ENCODE measurements around the gene CRIP1.

The CRIP1 gene

DNA sequence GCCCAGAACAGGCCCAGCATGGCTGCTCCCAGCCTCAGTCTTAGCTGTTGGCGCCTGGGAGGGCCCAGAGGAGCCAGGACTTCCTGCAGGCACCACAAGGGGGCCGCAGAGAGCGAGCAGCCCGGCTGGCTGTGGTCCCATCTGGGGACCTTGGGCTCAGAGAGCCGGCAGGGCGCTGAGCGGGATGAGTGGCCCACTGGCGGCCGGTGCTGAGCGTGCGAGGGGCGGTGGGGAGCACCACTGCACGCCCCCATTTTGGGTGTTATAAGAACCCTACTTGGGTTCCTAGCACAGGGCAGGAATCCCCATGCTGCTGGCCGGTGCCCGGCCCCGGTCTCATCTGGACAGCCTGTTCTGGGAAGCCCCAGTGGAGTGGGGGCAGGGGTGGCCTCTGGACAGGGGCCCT, 38.0 kb upstream of the CRIP1 start:
- no peaks in the 10 kb centered on the region for H4K20me1 ChIP-seq (ENCODE audit: insufficient read depth, low read length)
- no peaks in the 10 kb centered on the region for H3K27me3 ChIP-seq (ENCODE audit: insufficient read depth, low read length)
- peaks cover 44% of the 10 kb centered on the region; the same call in 1 of the 2 replicates for H3K36me3 ChIP-seq (ENCODE audit: insufficient read depth, low read length)
- no peak overlapping the region for H3K4me3 ChIP-seq (ENCODE audit: low read depth, low read length, poor library complexity, severe bottlenecking)
- no peaks in the 10 kb centered on the region for H3K4me1 ChIP-seq (ENCODE audit: insufficient read depth, low read length, severe bottlenecking)
- no peak overlapping the region for H3K27ac ChIP-seq (ENCODE audit: low read depth, low read length, poor library complexity, severe bottlenecking)
- H3K9me2 ChIP-seq (ENCODE audit: low read depth, low read length), result no peaks in the 10 kb centered on the region
- H3K4me2 ChIP-seq (ENCODE audit: low read length), result no peak overlapping the region
- no peaks in the 10 kb centered on the region for H3K9me3 ChIP-seq (ENCODE audit: low read length)
- no peaks in the 10 kb centered on the region for H3F3A ChIP-seq (ENCODE audit: insufficient read depth, low read length)
- H3K79me2 ChIP-seq (ENCODE audit: insufficient read depth, low read length), result no peaks in the 10 kb centered on the region
- TF ChIP-seq, protein P1, sequence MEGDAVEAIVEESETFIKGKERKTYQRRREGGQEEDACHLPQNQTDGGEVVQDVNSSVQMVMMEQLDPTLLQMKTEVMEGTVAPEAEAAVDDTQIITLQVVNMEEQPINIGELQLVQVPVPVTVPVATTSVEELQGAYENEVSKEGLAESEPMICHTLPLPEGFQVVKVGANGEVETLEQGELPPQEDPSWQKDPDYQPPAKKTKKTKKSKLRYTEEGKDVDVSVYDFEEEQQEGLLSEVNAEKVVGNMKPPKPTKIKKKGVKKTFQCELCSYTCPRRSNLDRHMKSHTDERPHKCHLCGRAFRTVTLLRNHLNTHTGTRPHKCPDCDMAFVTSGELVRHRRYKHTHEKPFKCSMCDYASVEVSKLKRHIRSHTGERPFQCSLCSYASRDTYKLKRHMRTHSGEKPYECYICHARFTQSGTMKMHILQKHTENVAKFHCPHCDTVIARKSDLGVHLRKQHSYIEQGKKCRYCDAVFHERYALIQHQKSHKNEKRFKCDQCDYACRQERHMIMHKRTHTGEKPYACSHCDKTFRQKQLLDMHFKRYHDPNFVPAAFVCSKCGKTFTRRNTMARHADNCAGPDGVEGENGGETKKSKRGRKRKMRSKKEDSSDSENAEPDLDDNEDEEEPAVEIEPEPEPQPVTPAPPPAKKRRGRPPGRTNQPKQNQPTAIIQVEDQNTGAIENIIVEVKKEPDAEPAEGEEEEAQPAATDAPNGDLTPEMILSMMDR (IDR thresholded peaks at IDR 0.05; ENCODE audit: low read length), result peak; percentile 93
- TF ChIP-seq EZH2 (IDR thresholded peaks at IDR 0.05; ENCODE audit: borderline replicate concordance, low read length), result no peak
- H2AFZ ChIP-seq (ENCODE audit: low read length), result no peak overlapping the region
- no peak overlapping the region for H3K9ac ChIP-seq (ENCODE audit: low read length)

DNA sequence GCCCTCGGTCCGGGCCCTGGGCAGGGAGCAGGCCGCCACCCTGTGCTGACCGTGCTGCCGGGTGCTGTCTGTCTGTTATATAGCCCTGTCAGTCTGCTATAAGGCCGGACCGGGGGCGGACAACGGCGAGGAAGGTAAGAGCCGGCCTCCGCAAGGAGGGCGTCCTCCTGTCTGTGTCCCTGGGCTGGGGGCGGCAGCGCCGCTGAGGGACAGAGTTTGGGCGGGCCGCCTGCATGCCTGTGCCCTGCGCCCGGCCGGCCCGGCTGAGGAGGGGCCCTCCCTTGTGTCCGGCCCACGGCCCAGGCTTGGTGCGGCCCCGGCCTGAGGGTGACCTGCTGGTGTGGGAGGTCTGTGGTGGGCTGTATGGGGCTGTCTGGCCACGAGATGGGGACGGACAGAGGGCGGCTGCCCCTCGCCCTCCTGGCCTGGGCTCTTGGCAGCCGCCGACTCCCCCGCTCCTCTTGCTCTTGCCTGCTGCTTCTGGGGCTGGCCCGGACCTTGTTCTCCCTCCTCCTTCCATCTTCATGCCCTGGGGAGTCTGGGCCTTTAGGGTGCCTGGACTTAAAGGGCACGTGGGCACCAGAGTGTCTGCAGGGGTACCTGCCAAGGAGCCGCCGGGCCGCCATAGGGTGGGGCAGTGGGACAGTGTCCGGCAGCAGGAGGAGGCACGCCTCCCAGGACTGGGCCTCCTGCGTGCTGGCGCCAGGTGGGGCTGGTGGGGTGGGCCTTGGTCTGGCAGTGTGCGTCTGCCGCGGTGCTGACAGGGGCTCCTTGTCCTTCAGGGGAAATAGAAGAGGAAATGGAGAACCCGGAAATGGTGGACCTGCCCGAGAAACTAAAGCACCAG, 37.2 kb upstream of the CRIP1 start:
- H3K79me2 ChIP-seq (ENCODE audit: insufficient read depth, low read length), result no peaks in the 10 kb centered on the region
- H3K27ac ChIP-seq (ENCODE audit: low read depth, low read length, poor library complexity, severe bottlenecking), result no peak overlapping the region
- H3K9ac ChIP-seq (ENCODE audit: low read length), result no peak overlapping the region
- no peaks in the 10 kb centered on the region for H3K27me3 ChIP-seq (ENCODE audit: insufficient read depth, low read length)
- H3K9me3 ChIP-seq (ENCODE audit: low read length), result no peaks in the 10 kb centered on the region
- H3F3A ChIP-seq (ENCODE audit: insufficient read depth, low read length), result no peaks in the 10 kb centered on the region
- peaks cover 52% of the 10 kb centered on the region; the same call in 1 of the 2 replicates for H3K36me3 ChIP-seq (ENCODE audit: insufficient read depth, low read length)
- H3K4me1 ChIP-seq (ENCODE audit: insufficient read depth, low read length, severe bottlenecking), result no peaks in the 10 kb centered on the region
- no peaks in the 10 kb centered on the region for H4K20me1 ChIP-seq (ENCODE audit: insufficient read depth, low read length)
- H3K9me2 ChIP-seq (ENCODE audit: low read depth, low read length), result no peaks in the 10 kb centered on the region
- no peak for TF ChIP-seq EZH2 (IDR thresholded peaks at IDR 0.05; ENCODE audit: borderline replicate concordance, low read length)
- TF ChIP-seq, protein P1 (IDR thresholded peaks at IDR 0.05; ENCODE audit: low read length), result no peak
- no peak overlapping the region for H3K4me3 ChIP-seq (ENCODE audit: low read depth, low read length, poor library complexity, severe bottlenecking)
- H3K4me2 ChIP-seq (ENCODE audit: low read length), result no peak overlapping the region
- H2AFZ ChIP-seq (ENCODE audit: low read length), result no peak overlapping the region

DNA sequence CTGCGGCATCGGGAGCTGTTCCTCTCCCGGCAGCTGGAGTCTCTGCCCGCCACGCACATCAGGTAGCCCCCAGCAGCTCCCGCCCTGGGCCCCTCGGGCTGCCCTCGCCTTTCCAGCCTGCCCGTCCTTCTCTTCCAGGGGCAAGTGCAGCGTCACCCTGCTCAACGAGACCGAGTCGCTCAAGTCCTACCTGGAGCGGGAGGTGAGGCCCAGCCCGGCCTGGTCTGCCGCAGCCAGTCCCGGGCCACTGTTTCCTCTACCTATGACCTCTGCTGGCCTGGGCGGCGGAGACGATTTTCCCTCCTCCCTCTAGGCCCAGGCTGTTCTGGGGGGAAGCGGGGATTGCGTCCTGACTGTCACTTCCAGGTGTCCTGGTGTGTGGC, 36.6 kb upstream of the CRIP1 start:
- Histone ChIP-seq H3K27ac (ENCODE audit: low read depth, low read length, poor library complexity, severe bottlenecking) (no peak overlapping the region), H3K36me3 (ENCODE audit: insufficient read depth, low read length) (peaks cover 58% of the 10 kb centered on the region), H4K20me1 (ENCODE audit: insufficient read depth, low read length) (no peaks in the 10 kb centered on the region), H3K27me3 (ENCODE audit: insufficient read depth, low read length) (no peaks in the 10 kb centered on the region), H3K4me1 (ENCODE audit: insufficient read depth, low read length, severe bottlenecking) (no peaks in the 10 kb centered on the region), H2AFZ (ENCODE audit: low read length) (no peak overlapping the region), H3K9me2 (ENCODE audit: low read depth, low read length) (no peaks in the 10 kb centered on the region), H3K4me2 (ENCODE audit: low read length) (no peak overlapping the region), H3F3A (ENCODE audit: insufficient read depth, low read length) (no peaks in the 10 kb centered on the region), H3K79me2 (ENCODE audit: insufficient read depth, low read length) (no peaks in the 10 kb centered on the region), H3K9me3 (ENCODE audit: low read length) (no peaks in the 10 kb centered on the region), H3K4me3 (ENCODE audit: low read depth, low read length, poor library complexity, severe bottlenecking) (no peak overlapping the region), H3K9ac (ENCODE audit: low read length) (no peak overlapping the region)
- no peak for TF ChIP-seq EZH2 (IDR thresholded peaks at IDR 0.05; ENCODE audit: borderline replicate concordance, low read length)
- TF ChIP-seq, protein P1 (IDR thresholded peaks at IDR 0.05; ENCODE audit: low read length), result no peak
